GM06990 (cell line): ENCODE measurements around the gene PPP1R27.

ENCODE experiments used
- DNase-seq: peaks from one replicate; pipeline ENCODE4 v3.0.0-alpha.2; 2011; ENCODE audit not compliant: insufficient read length; ENCODE audit errors: extremely low read depth
- H3K27me3 ChIP-seq: replicated peaks from 2 replicates; pipeline ENCODE4 v1.6.0; 2011; ENCODE audit warnings: low read length; ENCODE audit not compliant: control insufficient read depth, insufficient read depth
- H3K36me3 ChIP-seq: 2 replicates; pipeline ENCODE4 v1.5.1; 2011; ENCODE audit warnings: low read length; ENCODE audit not compliant: control insufficient read depth, insufficient read depth
- H3K4me3 ChIP-seq: replicated peaks from 2 replicates; pipeline ENCODE4 v1.5.1; 2011; ENCODE audit warnings: low read depth, mild to moderate bottlenecking, control low read depth, low read length
- TF ChIP-seq, protein P1 (sequence below): IDR thresholded peaks from 2 replicates; pipeline ENCODE4 v1.5.1; 2011; ENCODE audit warnings: low read length, control low read depth, mild to moderate bottlenecking, inconsistent platforms; ENCODE audit not compliant: insufficient read depth, poor library complexity, severe bottlenecking

Gene PPP1R27

DNA sequence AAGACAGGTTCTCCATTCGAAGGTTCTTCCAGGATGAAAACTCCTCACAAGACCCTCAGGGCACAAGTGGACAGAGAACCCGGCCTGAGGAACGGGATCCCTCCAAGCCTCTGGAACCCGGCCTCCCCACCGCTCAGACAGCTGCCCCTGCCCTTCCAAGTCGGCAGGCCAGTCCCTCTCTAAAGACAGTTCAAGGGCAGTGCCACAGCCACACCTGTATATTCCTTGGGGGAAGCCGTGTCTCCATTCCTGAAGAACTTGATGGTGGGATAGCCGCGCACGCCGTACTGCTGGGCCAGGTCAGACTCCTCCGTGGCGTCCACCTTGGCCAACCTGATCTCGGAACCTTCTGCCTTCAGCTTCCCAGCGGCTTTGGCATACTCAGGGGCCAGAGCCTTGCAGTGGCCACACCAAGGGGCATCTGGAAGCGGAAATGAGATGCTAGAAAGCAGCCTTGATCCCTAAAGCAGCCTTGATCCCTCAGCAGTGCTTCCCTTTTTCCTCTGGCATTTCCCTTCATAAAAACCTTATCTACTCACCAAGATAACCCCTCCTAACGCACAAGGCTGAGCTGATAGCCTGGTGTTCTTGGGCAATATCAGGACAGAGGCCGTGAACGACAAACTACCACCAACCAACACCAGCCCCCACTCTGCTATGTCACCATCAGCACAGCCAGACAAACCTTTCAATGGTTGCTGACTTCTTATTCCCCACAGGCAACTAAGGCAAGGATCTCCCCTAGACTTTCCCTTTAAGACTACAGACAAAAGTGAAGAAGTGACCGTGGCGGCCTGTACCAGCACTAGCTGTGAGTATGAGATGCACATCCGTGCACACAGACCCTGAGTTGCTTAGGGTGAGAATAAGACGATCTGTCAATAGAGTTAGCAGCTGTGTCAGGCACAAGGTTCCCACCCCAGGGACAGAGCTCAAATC, 24.4 kb upstream of the PPP1R27 start:
- Histone ChIP-seq H3K36me3 (peaks cover 32% of the 10 kb centered on the region), H3K27me3 (no peaks in the 10 kb centered on the region), H3K4me3 (peak overlapping the region; percentile 84)
- no peak for DNase-seq
- TF ChIP-seq, protein P1, sequence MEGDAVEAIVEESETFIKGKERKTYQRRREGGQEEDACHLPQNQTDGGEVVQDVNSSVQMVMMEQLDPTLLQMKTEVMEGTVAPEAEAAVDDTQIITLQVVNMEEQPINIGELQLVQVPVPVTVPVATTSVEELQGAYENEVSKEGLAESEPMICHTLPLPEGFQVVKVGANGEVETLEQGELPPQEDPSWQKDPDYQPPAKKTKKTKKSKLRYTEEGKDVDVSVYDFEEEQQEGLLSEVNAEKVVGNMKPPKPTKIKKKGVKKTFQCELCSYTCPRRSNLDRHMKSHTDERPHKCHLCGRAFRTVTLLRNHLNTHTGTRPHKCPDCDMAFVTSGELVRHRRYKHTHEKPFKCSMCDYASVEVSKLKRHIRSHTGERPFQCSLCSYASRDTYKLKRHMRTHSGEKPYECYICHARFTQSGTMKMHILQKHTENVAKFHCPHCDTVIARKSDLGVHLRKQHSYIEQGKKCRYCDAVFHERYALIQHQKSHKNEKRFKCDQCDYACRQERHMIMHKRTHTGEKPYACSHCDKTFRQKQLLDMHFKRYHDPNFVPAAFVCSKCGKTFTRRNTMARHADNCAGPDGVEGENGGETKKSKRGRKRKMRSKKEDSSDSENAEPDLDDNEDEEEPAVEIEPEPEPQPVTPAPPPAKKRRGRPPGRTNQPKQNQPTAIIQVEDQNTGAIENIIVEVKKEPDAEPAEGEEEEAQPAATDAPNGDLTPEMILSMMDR, result no peak

- TF ChIP-seq, protein P1, result no peak
- no peak for DNase-seq
- H3K4me3 ChIP-seq, result peak overlapping the region; percentile 84
- H3K27me3 ChIP-seq, result no peaks in the 10 kb centered on the region
- peaks cover 35% of the 10 kb centered on the region for H3K36me3 ChIP-seq
These were observed 23.5 kb upstream of the PPP1R27 start for GRCh38 chr17:81858170-81858966.

DNA sequence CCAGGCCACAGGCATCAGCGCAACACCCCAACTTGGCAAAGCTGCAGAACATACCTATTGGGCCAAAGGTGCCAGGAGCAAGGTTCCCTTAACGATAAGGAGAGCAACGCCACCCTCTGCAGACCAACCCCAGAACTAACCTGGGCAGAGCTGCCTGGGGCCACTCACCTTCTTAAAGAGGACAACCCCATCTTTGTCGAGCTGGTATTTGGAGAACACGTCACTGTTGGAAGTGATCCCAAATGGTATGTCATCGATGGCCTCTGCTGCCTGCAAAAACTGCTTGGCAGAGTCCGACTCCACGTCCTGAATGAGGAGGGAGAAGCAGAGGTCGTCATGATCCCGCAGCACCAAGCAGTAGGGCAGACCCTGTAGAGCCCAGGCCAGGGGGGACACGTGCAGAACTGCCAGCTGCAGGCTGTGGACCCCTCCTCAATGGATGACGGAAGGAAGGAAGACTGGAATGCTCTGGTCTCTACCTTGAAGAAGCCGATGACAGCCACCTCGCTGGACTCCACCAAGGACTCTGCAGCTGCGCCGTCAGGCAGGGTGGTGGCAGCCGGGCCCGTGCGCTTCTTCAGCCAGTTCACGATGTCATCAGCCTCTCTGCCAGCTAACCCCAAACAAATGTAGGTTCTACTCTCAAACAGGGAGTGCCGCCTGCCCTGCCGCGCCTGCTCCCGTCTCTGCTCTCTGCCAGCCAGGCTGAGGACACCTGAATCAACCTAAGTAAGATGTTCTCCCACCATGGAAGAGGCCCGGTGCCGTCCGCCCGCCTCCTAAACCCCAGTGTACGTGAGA, 20.3 kb upstream of the PPP1R27 start:
- Histone ChIP-seq H3K27me3 (no peaks in the 10 kb centered on the region), H3K36me3 (peaks cover 55% of the 10 kb centered on the region), H3K4me3 (no peak overlapping the region)
- DNase-seq, result no peak
- TF ChIP-seq, protein P1, result no peak

DNA sequence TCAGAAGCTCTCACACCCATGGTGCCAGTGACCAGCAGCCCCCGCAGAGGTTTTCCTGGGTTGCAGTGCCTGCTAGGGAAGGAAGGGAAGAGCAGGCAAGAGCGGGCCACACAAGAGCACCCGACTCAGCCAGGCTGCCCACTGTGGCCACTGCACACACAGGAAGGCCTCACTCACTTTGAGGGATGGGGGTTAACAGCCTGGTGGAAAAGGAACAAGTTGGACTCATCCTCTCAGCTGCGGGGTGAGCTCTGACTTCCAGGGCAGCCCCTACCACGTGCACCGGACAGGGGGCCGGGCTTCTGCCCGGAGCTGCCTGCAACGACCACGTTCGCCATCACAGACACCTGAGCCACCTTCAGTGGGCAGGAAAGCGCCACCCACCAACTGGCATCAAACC, 17.4 kb upstream of the PPP1R27 start:
- no peak for DNase-seq
- H3K4me3 ChIP-seq, result no peak overlapping the region
- H3K36me3 ChIP-seq, result peaks cover 46% of the 10 kb centered on the region
- TF ChIP-seq, protein P1, result no peak
- no peaks in the 10 kb centered on the region for H3K27me3 ChIP-seq

DNA sequence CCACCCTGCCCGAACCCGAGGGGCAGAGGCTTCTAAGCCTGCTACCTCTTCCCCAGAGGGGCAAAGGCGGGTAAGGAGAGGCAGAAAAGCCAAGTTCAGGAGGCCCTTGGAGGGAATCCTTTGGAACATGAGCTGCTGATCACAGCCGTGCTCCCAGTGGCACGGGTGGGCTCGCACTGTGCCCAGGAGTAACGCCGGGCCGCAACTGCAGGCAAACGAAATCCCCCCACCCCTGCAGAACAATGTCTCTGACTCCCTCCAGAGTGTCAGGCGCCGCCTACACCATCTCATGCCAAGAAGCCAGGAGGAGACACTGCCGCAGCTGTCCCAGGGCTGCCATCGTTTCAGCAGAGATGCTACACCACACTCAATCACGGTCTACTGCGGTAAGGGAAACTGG, 16.6 kb upstream of the PPP1R27 start:
- Histone ChIP-seq H3K27me3 (no peaks in the 10 kb centered on the region), H3K4me3 (no peak overlapping the region), H3K36me3 (peaks cover 54% of the 10 kb centered on the region)
- TF ChIP-seq, protein P1, result no peak
- no peak for DNase-seq
